GM21367 (cell line): ENCODE results near the gene NINJ2.

Experiments used
- ATAC-seq: cut with Tn5 transposase; IDR thresholded peaks from one replicate; pipeline ENCODE4 v1.9.1; 2021; ENCODE audit not compliant: unreplicated experiment

The NINJ2 gene

GRCh38 chr12:674272-674781, 11.1 kb upstream of the NINJ2 start:
- ATAC-seq, result peak; percentile 59

GRCh38 chr12:673849-674248, 10.6 kb upstream of the NINJ2 start:
- peak; percentile 15 for ATAC-seq

GRCh38 chr12:669576-669945, 6.3 kb upstream of the NINJ2 start:
- no peak for ATAC-seq

- ATAC-seq, result no peak
These were observed 4.8 kb upstream of the NINJ2 start for GRCh38 chr12:668090-668481.

- ATAC-seq, result no peak
These were observed 3.6 kb upstream of the NINJ2 start for GRCh38 chr12:666766-667308.

- no peak for ATAC-seq
These were observed 2.8 kb upstream of the NINJ2 start for GRCh38 chr12:666066-666465.

- no peak for ATAC-seq
These were observed 1.5 kb upstream of the NINJ2 start for GRCh38 chr12:664779-665092.

- no peak for ATAC-seq
These were observed 982 bp upstream of the NINJ2 start for GRCh38 chr12:664075-664778.

GRCh38 chr12:662566-663292, 516 bp downstream of the NINJ2 start:
- no peak for ATAC-seq

GRCh38 chr12:661720-662486, 1.3 kb downstream of the NINJ2 start:
- no peak for ATAC-seq

- ATAC-seq, result peak; percentile 62
These were observed 4.1 kb downstream of the NINJ2 start for GRCh38 chr12:659090-659683.

GRCh38 chr12:650983-651382, 12.3 kb downstream of the NINJ2 start:
- no peak for ATAC-seq

- ATAC-seq, result no peak
These were observed 15.7 kb downstream of the NINJ2 start for GRCh38 chr12:647385-648085.

- ATAC-seq, result no peak
These were observed 16.5 kb downstream of the NINJ2 start for GRCh38 chr12:646442-647384.

- ATAC-seq, result no peak
These were observed 17.6 kb downstream of the NINJ2 start for GRCh38 chr12:645563-646071.

- ATAC-seq, result no peak
These were observed 18.3 kb downstream of the NINJ2 start for GRCh38 chr12:644818-645552.

GRCh38 chr12:644303-644639, 19.0 kb downstream of the NINJ2 start:
- ATAC-seq, result no peak

- no peak for ATAC-seq
These were observed 19.6 kb downstream of the NINJ2 start for GRCh38 chr12:643475-644302.
